HUES48 (cell line): Measurements from ENCODE around the gene DPYD.

ENCODE experiments used
- H3K27ac ChIP-seq: one replicate; pipeline ENCODE4 v1.7.0; 2013; ENCODE audit warnings: low read depth, low read length, inconsistent platforms
- H3K27me3 ChIP-seq: 2 replicates; pipeline ENCODE4 v1.6.1; 2013; ENCODE audit warnings: mild to moderate bottlenecking, low read length; ENCODE audit not compliant: control insufficient read depth, insufficient read depth
- H3K36me3 ChIP-seq: 2 replicates; pipeline ENCODE4 v1.6.1; 2013; ENCODE audit warnings: low read length; ENCODE audit not compliant: control insufficient read depth, insufficient read depth
- H3K4me1 ChIP-seq: 2 replicates; pipeline ENCODE4 v1.6.1; 2013; ENCODE audit warnings: mild to moderate bottlenecking, low read length; ENCODE audit not compliant: control insufficient read depth, insufficient read depth
- H3K4me3 ChIP-seq: 2 replicates; pipeline ENCODE4 v1.5.1; 2013; ENCODE audit warnings: mild to moderate bottlenecking, low read depth, low read length
- H3K9ac ChIP-seq: 2 replicates; pipeline ENCODE4 v1.6.1; 2013; ENCODE audit warnings: mild to moderate bottlenecking, low read depth, low read length, moderate library complexity
- H3K9me3 ChIP-seq: 2 replicates; pipeline ENCODE4 v1.6.1; 2013; ENCODE audit warnings: low read length; ENCODE audit not compliant: control insufficient read depth, insufficient read depth

The DPYD gene

GRCh38 chr1:97457446-97458089 lies 463.3 kb downstream of the DPYD start:
- no peak overlapping the region for H3K9ac ChIP-seq
- no peaks in the 10 kb centered on the region for H3K4me1 ChIP-seq
- no peak overlapping the region for H3K27ac ChIP-seq
- H3K36me3 ChIP-seq, result no peaks in the 10 kb centered on the region
- H3K27me3 ChIP-seq, result no peaks in the 10 kb centered on the region
- H3K9me3 ChIP-seq, result no peaks in the 10 kb centered on the region
- H3K4me3 ChIP-seq, result no peak overlapping the region

GRCh38 chr1:97451944-97452343 lies 468.9 kb downstream of the DPYD start:
- Histone ChIP-seq H3K36me3 (no peaks in the 10 kb centered on the region), H3K9me3 (no peaks in the 10 kb centered on the region), H3K27ac (no peak overlapping the region), H3K27me3 (no peaks in the 10 kb centered on the region), H3K9ac (no peak overlapping the region), H3K4me1 (no peaks in the 10 kb centered on the region), H3K4me3 (no peak overlapping the region)

- no peak overlapping the region for H3K4me3 ChIP-seq
- H3K36me3 ChIP-seq, result no peaks in the 10 kb centered on the region
- no peak overlapping the region for H3K9ac ChIP-seq
- no peaks in the 10 kb centered on the region for H3K4me1 ChIP-seq
- no peaks in the 10 kb centered on the region for H3K9me3 ChIP-seq
- H3K27me3 ChIP-seq, result no peaks in the 10 kb centered on the region
- H3K27ac ChIP-seq, result no peak overlapping the region
These were observed 469.6 kb downstream of the DPYD start for GRCh38 chr1:97451046-97451826.

- Histone ChIP-seq H3K4me3 (no peak overlapping the region), H3K27me3 (no peaks in the 10 kb centered on the region), H3K9ac (no peak overlapping the region), H3K36me3 (no peaks in the 10 kb centered on the region), H3K9me3 (no peaks in the 10 kb centered on the region), H3K27ac (no peak overlapping the region), H3K4me1 (peaks cover 7% of the 10 kb centered on the region; the same call in 1 of the 2 replicates)
These were observed 478.9 kb downstream of the DPYD start for GRCh38 chr1:97441966-97442365.

GRCh38 chr1:97433824-97434177 lies 487.0 kb downstream of the DPYD start:
- Histone ChIP-seq H3K4me3 (no peak overlapping the region), H3K4me1 (no peaks in the 10 kb centered on the region), H3K36me3 (no peaks in the 10 kb centered on the region), H3K27ac (no peak overlapping the region), H3K9ac (no peak overlapping the region), H3K9me3 (no peaks in the 10 kb centered on the region), H3K27me3 (no peaks in the 10 kb centered on the region)

- no peak overlapping the region for H3K27ac ChIP-seq
- no peaks in the 10 kb centered on the region for H3K9me3 ChIP-seq
- no peak overlapping the region for H3K9ac ChIP-seq
- H3K4me1 ChIP-seq, result no peaks in the 10 kb centered on the region
- no peak overlapping the region for H3K4me3 ChIP-seq
- H3K36me3 ChIP-seq, result no peaks in the 10 kb centered on the region
- no peaks in the 10 kb centered on the region for H3K27me3 ChIP-seq
These were observed 487.6 kb downstream of the DPYD start for GRCh38 chr1:97433094-97433823.

GRCh38 chr1:97427371-97427770 lies 493.5 kb downstream of the DPYD start:
- H3K4me1 ChIP-seq, result no peaks in the 10 kb centered on the region
- no peaks in the 10 kb centered on the region for H3K9me3 ChIP-seq
- H3K36me3 ChIP-seq, result no peaks in the 10 kb centered on the region
- H3K27ac ChIP-seq, result no peak overlapping the region
- no peak overlapping the region for H3K9ac ChIP-seq
- no peak overlapping the region for H3K4me3 ChIP-seq
- H3K27me3 ChIP-seq, result no peaks in the 10 kb centered on the region

- no peak overlapping the region for H3K4me3 ChIP-seq
- no peaks in the 10 kb centered on the region for H3K4me1 ChIP-seq
- H3K36me3 ChIP-seq, result no peaks in the 10 kb centered on the region
- no peaks in the 10 kb centered on the region for H3K9me3 ChIP-seq
- H3K27me3 ChIP-seq, result no peaks in the 10 kb centered on the region
- H3K27ac ChIP-seq, result no peak overlapping the region
- H3K9ac ChIP-seq, result no peak overlapping the region
These were observed 496.6 kb downstream of the DPYD start for GRCh38 chr1:97424209-97424608.

GRCh38 chr1:97423403-97423802 lies 497.4 kb downstream of the DPYD start:
- no peaks in the 10 kb centered on the region for H3K4me1 ChIP-seq
- H3K36me3 ChIP-seq, result no peaks in the 10 kb centered on the region
- no peaks in the 10 kb centered on the region for H3K27me3 ChIP-seq
- no peak overlapping the region for H3K27ac ChIP-seq
- no peaks in the 10 kb centered on the region for H3K9me3 ChIP-seq
- no peak overlapping the region for H3K4me3 ChIP-seq
- no peak overlapping the region for H3K9ac ChIP-seq

GRCh38 chr1:97417661-97418060 lies 503.2 kb downstream of the DPYD start:
- H3K4me1 ChIP-seq, result no peaks in the 10 kb centered on the region
- no peak overlapping the region for H3K27ac ChIP-seq
- H3K36me3 ChIP-seq, result no peaks in the 10 kb centered on the region
- no peaks in the 10 kb centered on the region for H3K9me3 ChIP-seq
- H3K4me3 ChIP-seq, result no peak overlapping the region
- H3K27me3 ChIP-seq, result no peaks in the 10 kb centered on the region
- H3K9ac ChIP-seq, result no peak overlapping the region

- Histone ChIP-seq H3K4me3 (no peak overlapping the region), H3K27ac (no peak overlapping the region), H3K4me1 (no peaks in the 10 kb centered on the region), H3K27me3 (no peaks in the 10 kb centered on the region), H3K9ac (no peak overlapping the region), H3K36me3 (no peaks in the 10 kb centered on the region), H3K9me3 (no peaks in the 10 kb centered on the region)
These were observed 506.0 kb downstream of the DPYD start for GRCh38 chr1:97414682-97415312.
